A204.1 (cell line): ENCODE data around the gene SPI1.
"Not testable (repeated sequence)": the region's sequence is repeated elsewhere in the genome, so short reads cannot be mapped to it uniquely, and the experiment has no call there.

Source experiments
- FAIRE-seq: peaks from 2 replicates; lab custom pipeline; 2012; peaks lifted over from hg19 to GRCh38; lab: Jason Lieb, UNC

The SPI1 gene

DNA sequence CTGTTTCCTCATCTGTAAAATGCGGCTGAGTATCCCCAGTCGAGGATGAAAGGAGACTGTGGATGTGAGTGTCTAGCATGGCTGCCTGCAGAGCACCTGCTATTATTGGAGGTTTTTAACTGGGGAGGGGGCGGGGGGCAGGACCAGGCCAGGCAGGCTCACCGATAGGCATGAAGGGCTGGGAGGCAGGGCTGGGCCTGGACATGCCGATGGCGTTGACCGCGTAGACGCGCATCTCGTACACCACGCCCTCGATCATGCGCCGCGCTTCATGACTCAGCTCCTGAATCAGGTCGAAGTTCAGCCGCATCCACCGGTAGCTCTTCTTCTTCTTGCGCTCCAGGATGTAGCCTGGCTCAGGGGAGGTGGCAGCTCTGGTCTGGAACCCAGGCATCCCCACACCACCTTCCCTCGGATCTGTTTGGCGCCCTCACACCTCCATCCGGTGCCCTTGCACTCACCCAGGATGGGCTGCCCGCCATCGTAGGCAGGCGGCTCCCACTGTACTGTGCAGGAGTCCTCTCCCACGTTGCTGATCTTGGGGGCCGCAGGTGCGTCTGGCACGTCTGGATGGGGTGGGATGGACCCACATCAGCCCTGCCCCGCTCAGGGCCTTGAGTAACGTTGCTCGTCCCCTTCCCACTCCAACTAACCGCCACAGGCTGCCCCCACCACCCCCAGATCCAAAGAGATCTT lies 41.0 kb downstream of the SPI1 start:
- no peak for FAIRE-seq

DNA sequence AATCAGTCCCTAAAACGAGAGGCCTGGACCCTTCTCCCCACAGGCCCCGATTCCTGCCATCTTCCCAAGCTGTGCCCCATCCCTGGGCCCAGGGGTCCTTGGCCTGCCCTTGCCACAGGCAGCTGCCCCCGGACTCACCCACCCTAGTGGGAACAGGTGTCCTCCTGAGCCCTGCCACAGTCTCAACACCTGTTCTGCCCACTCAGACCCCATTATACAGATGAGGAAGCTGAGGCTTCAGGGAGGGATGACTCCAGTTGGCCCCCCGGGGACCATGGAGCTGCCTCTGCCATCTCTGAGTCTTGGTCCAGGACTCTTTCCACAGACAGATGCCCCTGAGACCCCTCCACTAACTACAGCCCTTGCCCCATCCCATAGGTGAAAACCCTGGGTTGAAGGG lies 41.8 kb downstream of the SPI1 start:
- FAIRE-seq: no peak

DNA sequence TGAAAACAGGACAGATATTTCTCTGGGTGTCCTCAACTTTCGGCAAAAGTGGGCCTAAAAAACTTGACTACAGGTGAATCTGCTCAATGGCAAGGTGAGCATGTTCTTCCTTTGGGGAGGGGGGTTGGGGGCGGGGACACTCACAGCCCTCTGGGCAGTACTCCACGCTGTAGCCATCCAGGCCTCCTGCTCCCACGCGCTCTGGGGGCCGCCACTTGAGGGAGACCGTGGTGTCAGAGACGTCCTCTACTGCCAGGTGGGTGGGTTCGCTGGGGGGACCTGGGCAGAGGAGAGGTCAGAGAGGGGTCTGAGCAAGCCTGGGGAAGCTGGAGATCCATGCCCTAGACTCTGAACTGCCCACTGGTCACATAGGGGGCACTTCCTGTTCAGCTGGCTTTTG lies 42.6 kb downstream of the SPI1 start:
- FAIRE-seq: no peak

DNA sequence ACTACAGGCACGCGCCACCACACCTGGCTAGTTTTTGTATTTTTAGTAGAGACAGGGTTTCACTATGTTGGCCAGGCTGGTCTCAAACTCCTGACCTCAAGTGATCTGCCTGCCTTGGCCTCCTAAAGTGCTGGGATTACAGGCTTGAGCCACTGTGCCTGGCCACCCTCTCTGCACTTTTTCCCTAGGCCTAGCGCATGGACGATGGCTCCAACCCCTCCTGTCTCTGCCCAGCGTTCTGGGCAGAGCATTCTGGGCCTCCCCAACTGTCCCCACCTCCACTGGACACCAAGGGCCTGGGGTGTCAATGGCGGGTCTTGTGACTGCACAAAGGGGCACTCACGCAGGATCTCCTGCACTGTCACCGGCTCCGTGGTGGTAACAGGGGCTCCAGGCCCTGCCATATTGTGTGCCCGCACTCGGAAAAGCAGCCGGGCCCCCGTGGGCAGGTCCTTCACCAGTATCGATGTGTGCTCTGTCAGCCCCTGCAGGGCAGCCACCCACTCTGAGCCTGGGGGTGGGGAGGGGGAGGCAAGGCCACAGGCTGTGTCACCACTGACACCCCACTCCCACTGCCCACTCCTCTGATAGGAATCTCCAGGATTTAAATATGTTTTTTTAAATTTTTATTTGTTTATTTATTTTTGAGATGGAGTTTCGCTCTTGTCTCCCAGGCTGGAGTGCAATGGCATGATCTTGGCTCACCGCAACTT lies 43.5 kb downstream of the SPI1 start:
- not testable (repeated sequence) for FAIRE-seq

- no peak for FAIRE-seq
Observed at GRCh38 chr11:47333886-47334443, 44.4 kb downstream of the SPI1 start.

GRCh38 chr11:47333526-47333845 lies 44.9 kb downstream of the SPI1 start:
- no peak for FAIRE-seq

GRCh38 chr11:47332791-47333525 lies 45.4 kb downstream of the SPI1 start:
- FAIRE-seq: no peak

DNA sequence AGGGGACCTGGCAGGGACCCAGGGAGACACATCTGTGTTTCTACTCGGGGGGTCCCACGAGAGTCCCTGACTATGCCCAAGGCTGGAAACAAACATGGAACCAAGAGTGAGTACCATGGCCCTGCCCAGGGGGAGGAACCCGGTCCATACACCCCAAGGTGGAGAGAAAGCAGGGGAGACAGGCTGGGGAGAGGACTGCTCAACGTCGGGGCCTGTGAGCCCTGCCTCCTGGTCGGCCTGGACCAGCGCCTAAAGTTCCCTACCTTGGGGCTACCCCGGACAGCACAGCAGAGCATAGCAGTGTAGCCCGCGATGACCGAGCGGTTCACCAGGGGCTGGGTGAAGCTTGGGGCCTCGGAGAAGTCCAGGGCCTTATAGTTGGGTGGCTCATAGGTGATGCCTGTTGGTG lies 46.0 kb downstream of the SPI1 start:
- no peak for FAIRE-seq

DNA sequence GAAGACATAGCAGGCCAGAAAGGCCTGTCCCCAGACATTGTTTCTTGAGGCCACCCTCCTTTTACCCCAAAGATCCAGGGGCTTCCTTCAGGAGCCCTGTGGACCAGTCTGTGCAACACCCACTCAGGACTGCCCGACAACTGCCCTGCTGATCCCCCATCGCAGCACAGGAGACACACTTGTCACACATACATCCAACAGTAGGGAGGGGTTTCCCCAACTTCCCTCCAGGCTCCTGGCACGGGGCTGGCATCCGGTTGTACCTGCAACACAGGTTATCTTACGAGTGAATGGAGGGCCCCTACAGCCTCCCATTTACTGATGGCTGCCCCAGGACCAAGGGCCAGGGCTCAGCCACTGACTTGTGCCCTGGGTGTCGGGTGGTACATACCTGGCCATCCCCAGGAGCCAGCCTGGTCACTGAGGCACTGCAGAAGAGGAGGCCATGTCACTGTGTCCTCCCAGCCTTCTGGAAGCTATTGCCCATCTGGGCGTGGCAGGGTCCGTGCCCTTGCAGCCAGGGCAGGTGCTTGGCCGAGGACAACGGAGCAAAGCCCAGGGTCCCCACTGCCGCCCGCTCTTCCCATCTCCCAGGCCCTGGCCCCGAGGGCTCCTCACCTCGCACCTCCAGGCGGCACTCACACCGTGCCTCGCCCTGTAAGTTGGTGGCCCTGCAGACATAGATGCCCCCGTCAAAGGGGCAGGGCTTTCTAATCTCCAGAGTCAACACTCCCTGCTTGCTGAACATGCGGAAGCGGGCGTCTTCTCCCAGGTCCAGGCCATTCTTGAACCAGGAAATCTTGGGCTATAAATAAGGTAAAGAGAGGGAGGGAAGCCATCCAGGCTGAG lies 46.7 kb downstream of the SPI1 start:
- FAIRE-seq: no peak

GRCh38 chr11:47329987-47330931 lies 48.1 kb downstream of the SPI1 start:
- no peak for FAIRE-seq

GRCh38 chr11:47329431-47329986 lies 48.8 kb downstream of the SPI1 start:
- FAIRE-seq: no peak

DNA sequence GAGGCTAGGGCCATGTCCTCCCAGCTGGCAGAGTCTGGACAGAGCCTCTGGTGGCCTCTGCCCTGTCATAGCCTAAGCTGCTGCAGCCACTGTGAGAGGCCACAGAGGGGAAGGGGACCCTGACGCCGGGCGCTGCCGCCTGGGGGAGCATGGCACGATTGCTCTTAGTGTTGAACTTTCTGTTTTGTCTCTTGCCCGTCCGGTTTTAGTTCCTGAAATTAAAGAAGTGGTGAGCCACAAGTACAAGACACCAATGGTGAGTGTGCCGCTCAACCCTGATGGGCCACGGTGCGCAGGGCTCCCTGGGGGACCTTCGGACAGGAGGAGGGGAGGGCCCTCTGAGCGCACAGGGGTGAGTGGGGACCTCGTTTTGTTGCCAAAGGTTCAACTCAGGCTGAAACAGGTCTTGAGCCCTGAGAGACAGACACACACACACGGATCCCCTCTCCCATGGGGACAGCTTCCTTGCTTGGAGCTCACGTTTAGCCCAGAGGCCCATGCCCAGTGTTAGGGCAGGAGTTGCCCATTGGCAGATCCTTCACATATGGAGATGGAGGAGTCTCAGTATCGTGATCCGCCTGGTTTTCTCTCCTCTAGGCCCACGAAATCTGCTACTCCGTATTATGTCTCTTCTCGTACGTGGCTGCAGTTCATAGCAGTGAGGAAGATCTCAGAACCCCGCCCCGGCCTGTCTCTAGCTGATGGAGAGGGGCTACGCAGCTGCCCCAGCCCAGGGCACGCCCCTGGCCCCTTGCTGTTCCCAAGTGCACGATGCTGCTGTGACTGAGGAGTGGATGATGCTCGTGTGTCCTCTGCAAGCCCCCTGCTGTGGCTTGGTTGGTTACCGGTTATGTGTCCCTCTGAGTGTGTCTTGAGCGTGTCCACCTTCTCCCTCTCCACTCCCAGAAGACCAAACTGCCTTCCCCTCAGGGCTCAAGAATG lies 49.6 kb downstream of the SPI1 start:
- FAIRE-seq: no peak

DNA sequence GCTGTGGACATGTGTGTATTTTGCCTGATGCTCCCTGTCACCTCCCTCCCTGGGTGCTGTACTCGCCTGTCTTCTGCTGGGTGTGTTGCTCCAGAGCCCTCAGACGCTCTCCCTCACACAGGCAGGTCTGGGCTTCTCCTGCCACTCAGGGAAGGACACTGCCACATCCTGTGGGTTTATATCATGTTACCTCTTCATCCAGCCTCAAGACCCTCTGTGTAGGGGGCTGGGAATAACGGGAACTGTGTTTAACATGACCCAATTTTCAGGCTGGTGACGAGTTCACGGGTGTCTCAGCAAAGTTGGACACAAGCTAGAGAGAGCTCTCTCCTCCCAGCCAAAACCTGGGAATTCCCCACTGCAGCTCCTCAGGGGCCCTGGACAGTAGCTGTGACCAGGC lies 50.4 kb downstream of the SPI1 start:
- no peak for FAIRE-seq

GRCh38 chr11:47327025-47327424 lies 51.3 kb downstream of the SPI1 start:
- FAIRE-seq: no peak

DNA sequence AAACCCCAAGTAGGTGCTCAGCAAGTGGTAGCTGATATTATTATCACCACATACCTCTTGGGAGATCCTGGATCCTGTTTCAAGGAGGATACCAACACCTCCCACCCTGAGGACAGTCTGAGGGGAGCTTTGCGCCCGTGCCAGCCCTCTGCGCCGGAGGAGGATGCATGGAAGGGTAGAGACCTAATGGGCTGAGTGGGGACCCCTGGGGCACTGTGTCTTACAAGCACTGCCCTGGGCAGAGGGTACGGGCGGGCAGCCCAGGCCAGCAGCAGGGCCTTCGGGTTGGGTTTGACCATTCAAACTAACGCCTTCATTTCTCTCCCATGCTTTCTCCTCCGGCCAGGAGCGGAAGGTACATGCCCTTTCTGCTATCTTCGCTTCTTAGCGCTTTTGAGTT lies 52.1 kb downstream of the SPI1 start:
- no peak for FAIRE-seq

- no peak for FAIRE-seq
Observed at GRCh38 chr11:47325271-47326041, 52.9 kb downstream of the SPI1 start.

DNA sequence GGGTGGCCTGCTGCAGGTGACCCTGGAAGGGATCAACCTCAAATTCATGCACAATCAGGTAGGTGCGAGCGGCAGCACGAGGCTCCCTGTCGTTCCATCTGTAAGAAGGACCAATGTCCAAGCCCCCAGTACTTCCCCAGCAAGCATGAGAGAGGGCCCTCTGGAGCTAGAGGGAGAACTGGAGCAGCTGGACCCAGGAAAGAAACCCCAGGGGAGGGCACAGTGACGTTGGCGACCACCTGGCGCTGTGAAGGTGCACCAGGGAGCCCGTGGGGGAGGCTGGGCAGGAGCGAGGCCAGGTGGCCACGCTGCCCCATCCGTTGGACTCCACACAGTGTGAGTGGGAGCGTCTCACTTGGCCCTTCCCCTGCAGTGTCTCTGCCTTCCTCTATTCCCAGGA lies 53.8 kb downstream of the SPI1 start:
- FAIRE-seq: no peak

DNA sequence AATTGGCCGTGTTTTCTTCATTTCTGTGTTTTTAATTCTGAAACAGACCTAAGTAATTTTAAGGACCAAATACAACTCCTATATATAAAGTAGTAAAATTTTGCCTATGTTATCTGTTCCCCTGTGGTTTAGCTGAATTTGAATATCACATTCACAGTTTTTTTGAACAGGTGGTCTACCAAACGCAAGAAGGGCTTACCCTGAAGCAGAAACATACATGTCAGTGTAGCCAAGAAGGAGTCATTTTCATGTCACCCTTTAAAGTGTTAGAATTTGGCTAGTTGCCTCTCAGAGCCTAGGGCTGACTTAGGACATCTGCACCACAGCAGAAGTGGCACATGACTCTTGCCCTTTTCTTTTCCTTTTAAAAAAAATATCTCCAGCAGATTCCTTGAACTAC lies 60.2 kb downstream of the SPI1 start:
- FAIRE-seq: no peak
